Mesenchymal stem cell (in vitro differentiated cells and primary cell): ENCODE measurements around the gene FLNA.

Experiments used
- DNase-seq: peaks from one replicate; pipeline ENCODE4 v3.0.0-alpha.2; 2013
- H2AFZ ChIP-seq: one replicate; pipeline ENCODE4 v1.6.1; 2013; ENCODE audit warnings: low read depth, mild to moderate bottlenecking, control low read depth, inconsistent platforms, low read length, moderate library complexity
- H2AK5ac ChIP-seq: 2 replicates; pipeline ENCODE4 v1.6.1; 2013; ENCODE audit warnings: low read length, moderate library complexity, mild to moderate bottlenecking, inconsistent platforms; ENCODE audit not compliant: severe bottlenecking
- H2BK120ac ChIP-seq: one replicate; pipeline ENCODE4 v1.6.1; 2013; ENCODE audit warnings: low read depth, mild to moderate bottlenecking, inconsistent platforms, low read length, moderate library complexity
- H2BK12ac ChIP-seq, 2 experiments: one replicate each; pipeline ENCODE4 v1.6.1; 2013; ENCODE audit warnings: inconsistent platforms in 2 of 2, low read length in 2 of 2, mild to moderate bottlenecking in 2 of 2, moderate library complexity in 2 of 2, control low read depth in 1 of 2
- H2BK15ac ChIP-seq: one replicate; pipeline ENCODE4 v1.6.1; 2013; ENCODE audit warnings: mild to moderate bottlenecking, low read depth, inconsistent platforms; ENCODE audit not compliant: poor library complexity, severe bottlenecking
- H2BK5ac ChIP-seq: 2 replicates; pipeline ENCODE4 v1.6.1; 2013; ENCODE audit warnings: low read depth, mild to moderate bottlenecking, low read length, control low read depth, inconsistent platforms; ENCODE audit not compliant: poor library complexity, severe bottlenecking
- H3K14ac ChIP-seq, 2 experiments: one replicate each; pipeline ENCODE4 v1.6.1; 2013; ENCODE audit warnings: inconsistent platforms in 2 of 2, low read length in 2 of 2, control low read depth in 1 of 2, mild to moderate bottlenecking in 1 of 2, moderate library complexity in 1 of 2
- H3K18ac ChIP-seq, 2 experiments: one replicate each; pipeline ENCODE4 v1.6.1; 2013; ENCODE audit warnings: inconsistent platforms in 2 of 2, low read length in 2 of 2, control low read depth in 1 of 2, low read depth in 1 of 2, mild to moderate bottlenecking in 1 of 2
- H3K23ac ChIP-seq, 2 experiments: one replicate each; pipeline ENCODE4 v1.6.1; 2013; ENCODE audit warnings: inconsistent platforms in 2 of 2, low read length in 2 of 2, mild to moderate bottlenecking in 2 of 2, moderate library complexity in 2 of 2, control low read depth in 1 of 2
- H3K27ac ChIP-seq: 2 replicates; pipeline ENCODE4 v1.5.1; 2013; ENCODE audit warnings: mild to moderate bottlenecking, moderate library complexity, low read length, control low read depth, inconsistent platforms; ENCODE audit not compliant: poor library complexity, severe bottlenecking
- H3K27me3 ChIP-seq, 2 experiments: 2 replicates each; pipeline versions ENCODE4 v1.6.1 to v1.7.0; 2013; ENCODE audit warnings: low read length in 2 of 2, mild to moderate bottlenecking in 2 of 2, moderate library complexity in 2 of 2, control low read depth in 1 of 2, inconsistent platforms in 1 of 2; ENCODE audit not compliant: control insufficient read depth in 1 of 2, insufficient read depth in 1 of 2
- H3K36me3 ChIP-seq, 2 experiments: 2 replicates each; pipeline versions ENCODE4 v1.6.1 to v1.7.0; 2013; ENCODE audit warnings: low read length in 2 of 2, control low read depth in 1 of 2, inconsistent platforms in 1 of 2, low read depth in 1 of 2, mild to moderate bottlenecking in 1 of 2; ENCODE audit not compliant: insufficient read depth in 2 of 2, control insufficient read depth in 1 of 2
- H3K4ac ChIP-seq, 2 experiments: one replicate each; pipeline ENCODE4 v1.6.1; 2013; ENCODE audit warnings: inconsistent platforms in 2 of 2, low read length in 2 of 2, mild to moderate bottlenecking in 2 of 2, moderate library complexity in 2 of 2, control low read depth in 1 of 2, low read depth in 1 of 2
- H3K4me1 ChIP-seq: 2 replicates; pipeline ENCODE4 v1.6.1; 2013; ENCODE audit warnings: low read depth, low read length, control low read depth; ENCODE audit not compliant: control insufficient read depth, insufficient read depth
- H3K4me2 ChIP-seq: 2 replicates; pipeline ENCODE4 v1.6.1; 2013; ENCODE audit warnings: low read length, mild to moderate bottlenecking, inconsistent platforms; ENCODE audit not compliant: poor library complexity, severe bottlenecking
- H3K4me3 ChIP-seq, 2 experiments: 2 replicates each; pipeline versions ENCODE4 v1.5.1 to v1.7.0; 2013; ENCODE audit warnings: low read length in 2 of 2, mild to moderate bottlenecking in 2 of 2, control low read depth in 1 of 2, low read depth in 1 of 2; ENCODE audit not compliant: insufficient read depth in 1 of 2
- H3K79me1 ChIP-seq: replicated peaks from 2 replicates; pipeline ENCODE4 v1.6.1; 2013; ENCODE audit warnings: mild to moderate bottlenecking, control low read depth, low read length, inconsistent platforms; ENCODE audit not compliant: poor library complexity, severe bottlenecking
- H3K9ac ChIP-seq: 2 replicates; pipeline ENCODE4 v1.7.0; 2013; ENCODE audit warnings: mild to moderate bottlenecking, low read length, moderate library complexity
- H3K9me3 ChIP-seq: 2 replicates; pipeline ENCODE4 v1.7.0; 2013; ENCODE audit warnings: mild to moderate bottlenecking, low read length; ENCODE audit not compliant: control insufficient read depth
- H4K8ac ChIP-seq: one replicate; pipeline ENCODE4 v1.6.1; 2013; ENCODE audit warnings: inconsistent platforms, mild to moderate bottlenecking, low read length, moderate library complexity
- H4K91ac ChIP-seq: one replicate; pipeline ENCODE4 v1.6.1; 2013; ENCODE audit warnings: mild to moderate bottlenecking, low read length, inconsistent platforms
- WGBS: methylation state at CpG from one replicate; pipeline ENCODE4 v1.1.7; 2013; ENCODE audit warnings: mixed read lengths; 5-methylcytosine and 5-hydroxymethylcytosine counted together

The FLNA gene

DNA sequence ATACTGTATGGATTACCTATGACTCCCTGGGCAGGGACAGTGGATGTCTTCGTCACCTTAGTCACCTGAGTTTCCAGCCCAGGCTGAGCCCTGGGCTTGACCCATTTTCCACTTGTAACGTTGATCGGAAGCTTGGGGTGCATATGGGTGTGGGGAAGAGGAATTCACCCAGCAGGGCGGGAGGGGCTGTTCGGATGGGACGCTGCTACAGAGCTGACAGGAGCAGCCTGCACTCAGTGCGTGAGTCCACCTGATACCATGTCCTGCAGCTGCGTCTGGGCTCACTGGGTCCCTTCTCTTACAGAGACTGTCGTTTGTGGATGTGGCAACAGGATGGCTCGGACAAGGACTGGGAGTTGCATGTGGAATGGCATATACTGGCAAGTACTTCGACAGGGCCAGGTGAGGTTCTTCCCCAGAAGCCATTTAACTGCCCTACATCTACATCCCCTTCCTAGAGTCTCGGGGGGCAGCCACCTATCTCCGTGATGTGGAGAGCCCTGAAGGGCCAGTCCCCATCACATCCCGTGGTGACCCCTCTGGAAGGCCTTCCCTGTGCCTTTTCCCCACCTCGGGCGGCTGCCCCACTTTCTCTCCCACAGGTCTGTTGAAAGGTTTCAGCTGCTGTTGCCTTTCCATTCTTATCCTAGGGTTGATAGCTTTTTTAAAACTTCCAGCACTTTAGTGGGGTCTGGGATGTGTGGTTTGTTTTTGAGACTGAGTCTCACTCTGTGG lies 65.2 kb downstream of the FLNA start:
- no peak overlapping the region for H3K9ac ChIP-seq
- H3K4ac ChIP-seq: no peak overlapping the region
- no peak overlapping the region for H3K14ac ChIP-seq
- H3K79me1 ChIP-seq: no peaks in the 10 kb centered on the region
- no peaks in the 10 kb centered on the region for H3K9me3 ChIP-seq
- no peak overlapping the region for H2BK15ac ChIP-seq
- no peak overlapping the region for H3K18ac ChIP-seq
- no peaks in the 10 kb centered on the region for H3K36me3 ChIP-seq
- peaks cover 1% of the 10 kb centered on the region for H3K4me1 ChIP-seq
- H3K4me2 ChIP-seq: no peak overlapping the region
- H2BK5ac ChIP-seq: no peak overlapping the region
- no peak for DNase-seq
- H2BK120ac ChIP-seq: no peak overlapping the region
- H4K91ac ChIP-seq: no peak overlapping the region
- H4K8ac ChIP-seq: no peak overlapping the region
- H2AFZ ChIP-seq: no peak overlapping the region
- H3K27ac ChIP-seq: no peak overlapping the region
- no peak overlapping the region for H3K23ac ChIP-seq
- H3K4me3 ChIP-seq: no peak overlapping the region
- H2AK5ac ChIP-seq: no peak overlapping the region
- H2BK12ac ChIP-seq: no peak overlapping the region
- peaks cover 4 to 71% of the 10 kb centered on the region in 2 experiments for H3K27me3 ChIP-seq
- 83% methylated on average over 13 of the region's 16 CpGs for WGBS

DNA sequence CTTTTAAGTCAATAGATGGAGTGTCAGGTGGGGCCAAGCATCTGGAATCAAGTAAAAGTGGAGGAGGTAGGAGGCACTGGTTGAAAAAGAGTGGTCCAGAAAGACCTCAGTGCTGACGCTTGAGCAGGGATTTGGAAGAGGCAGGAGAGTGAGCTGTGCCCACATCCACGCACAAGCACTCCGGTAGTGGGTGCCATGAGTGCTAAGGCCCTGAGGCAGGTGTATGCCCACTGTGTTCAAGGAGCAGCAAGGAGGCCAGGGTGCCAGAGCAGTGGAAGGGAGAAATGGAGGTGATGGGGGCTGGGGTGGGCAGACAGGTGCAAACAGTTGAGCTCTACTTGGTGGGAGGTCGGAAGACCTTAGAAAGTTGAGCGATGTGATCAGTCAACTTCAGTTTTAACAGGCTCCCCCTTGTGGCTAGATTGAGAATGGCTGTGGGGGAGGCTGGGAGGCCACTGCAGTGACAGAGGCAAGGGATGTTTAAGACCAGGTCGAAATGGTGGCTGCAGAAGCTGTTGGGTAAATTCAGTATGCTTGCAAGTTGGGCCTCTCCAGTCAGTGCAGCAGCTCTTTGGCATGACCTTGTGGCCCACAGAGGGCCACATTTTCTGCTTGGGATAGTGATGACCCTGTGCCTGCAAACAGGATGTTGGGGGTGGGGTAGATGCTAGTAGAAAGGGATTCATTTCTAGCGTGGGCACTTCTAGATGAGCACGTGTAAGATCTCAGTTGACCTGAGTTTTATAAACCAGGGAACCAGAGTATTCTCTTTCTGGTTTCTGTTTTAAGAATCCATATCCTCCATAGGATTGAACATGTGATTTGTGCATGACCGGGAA lies 66.1 kb downstream of the FLNA start:
- Histone ChIP-seq H2BK5ac (no peak overlapping the region), H3K27ac (no peak overlapping the region), H2AFZ (no peak overlapping the region), H2BK120ac (no peak overlapping the region), H3K9ac (no peak overlapping the region), H4K91ac (no peak overlapping the region), H3K79me1 (no peaks in the 10 kb centered on the region), H2BK15ac (no peak overlapping the region), H3K9me3 (no peaks in the 10 kb centered on the region), H3K4me3 (no peak overlapping the region), H3K27me3 (peaks cover 4 to 79% of the 10 kb centered on the region in 2 experiments), H3K23ac (no peak overlapping the region), H2AK5ac (no peak overlapping the region), H3K14ac (no peak overlapping the region), H3K18ac (no peak overlapping the region), H3K4me2 (no peak overlapping the region), H4K8ac (no peak overlapping the region), H3K4ac (no peak overlapping the region), H3K36me3 (no peaks in the 10 kb centered on the region), H2BK12ac (no peak overlapping the region), H3K4me1 (peaks cover 1% of the 10 kb centered on the region)
- peak; percentile 34 for DNase-seq
- 63% methylated on average over 8 of the region's 9 CpGs for WGBS

DNA sequence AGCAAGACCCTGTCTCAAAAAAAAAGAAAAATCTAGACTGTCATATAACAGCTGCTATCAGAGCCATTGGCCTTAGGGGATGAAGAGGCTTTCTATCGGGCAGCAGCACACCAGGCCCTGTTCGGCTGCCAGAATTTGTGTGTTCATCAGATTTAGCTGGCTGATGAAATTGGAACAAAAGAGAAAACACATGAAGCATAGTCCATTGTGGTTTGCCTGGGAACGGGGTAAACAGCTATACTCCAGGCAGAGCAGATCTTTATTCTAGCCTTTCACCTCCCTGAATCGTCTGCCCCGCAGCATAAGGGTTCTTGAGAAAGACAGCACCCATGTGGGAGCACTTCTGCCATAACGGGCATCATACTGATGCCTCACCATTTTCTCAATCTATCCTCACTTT lies 67.2 kb downstream of the FLNA start:
- H3K27me3 ChIP-seq: peaks cover 4 to 77% of the 10 kb centered on the region in 2 experiments
- H3K4ac ChIP-seq: no peak overlapping the region
- no peak overlapping the region for H2BK120ac ChIP-seq
- DNase-seq: no peak
- no peak overlapping the region for H2BK12ac ChIP-seq
- no peak overlapping the region for H2AFZ ChIP-seq
- no peak overlapping the region for H2BK15ac ChIP-seq
- H2BK5ac ChIP-seq: no peak overlapping the region
- H4K91ac ChIP-seq: no peak overlapping the region
- no peak overlapping the region for H3K4me2 ChIP-seq
- no peak overlapping the region for H3K27ac ChIP-seq
- no peak overlapping the region for H2AK5ac ChIP-seq
- H3K36me3 ChIP-seq: no peaks in the 10 kb centered on the region
- no peak overlapping the region for H3K18ac ChIP-seq
- no peaks in the 10 kb centered on the region for H3K9me3 ChIP-seq
- H3K14ac ChIP-seq: no peak overlapping the region
- WGBS: 94% methylated on average over 6 of the region's 6 CpGs
- no peak overlapping the region for H3K23ac ChIP-seq
- H3K4me1 ChIP-seq: peaks cover 1% of the 10 kb centered on the region
- H3K4me3 ChIP-seq: no peak overlapping the region
- H3K79me1 ChIP-seq: no peaks in the 10 kb centered on the region
- H4K8ac ChIP-seq: no peak overlapping the region
- H3K9ac ChIP-seq: no peak overlapping the region

- Histone ChIP-seq H3K14ac (no peak overlapping the region), H4K91ac (no peak overlapping the region), H2BK120ac (no peak overlapping the region), H3K4me3 (no peak overlapping the region), H4K8ac (no peak overlapping the region), H3K27me3 (peaks cover 4 to 62% of the 10 kb centered on the region in 2 experiments), H3K4me2 (no peak overlapping the region), H3K27ac (no peak overlapping the region), H3K9me3 (no peaks in the 10 kb centered on the region), H3K36me3 (no peaks in the 10 kb centered on the region), H3K4me1 (peaks cover 1% of the 10 kb centered on the region), H2AFZ (no peak overlapping the region), H3K23ac (no peak overlapping the region), H2BK5ac (no peak overlapping the region), H3K9ac (no peak overlapping the region), H2BK15ac (no peak overlapping the region), H3K18ac (no peak overlapping the region), H3K79me1 (no peaks in the 10 kb centered on the region), H2BK12ac (no peak overlapping the region), H2AK5ac (no peak overlapping the region), H3K4ac (no peak overlapping the region)
- DNase-seq: no peak
- WGBS: 92% methylated on average over 8 of the region's 11 CpGs
Measured at GRCh38 chrX:154305541-154306205, 68.8 kb downstream of the FLNA start.
